ENCODE measurements around the gene DRG2. TPM values are rescaled to one million over a fixed set of nuclear protein-coding genes. Genes with fewer than 3 reads are reported as not detected.

DRG2 gene
- total and polyA plus RNA-seq, 10 donors = 38.1 to 69.1 (median 49.4) TPM

DNA sequence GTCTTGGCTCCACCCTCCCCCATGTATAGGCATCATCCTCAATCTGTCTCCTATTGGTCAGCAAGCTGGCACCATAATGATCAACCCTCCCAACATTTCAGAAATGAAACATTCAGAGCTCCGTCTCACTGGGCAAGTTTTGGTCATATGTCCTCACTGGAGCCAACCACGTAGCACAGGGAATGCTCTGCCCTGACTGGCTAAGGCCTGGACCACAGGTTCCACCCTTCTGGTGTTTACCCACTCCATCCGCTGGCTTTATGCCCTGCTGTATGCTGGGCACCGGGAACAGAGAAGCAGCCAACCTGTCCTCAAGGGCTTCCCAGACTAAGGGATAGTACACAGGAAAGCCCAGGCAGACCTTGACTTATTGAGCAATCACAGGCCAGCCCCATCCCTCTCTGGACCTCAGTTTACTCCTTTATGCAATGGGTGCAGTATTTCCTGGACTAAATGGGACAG is 41.3 kb downstream of the DRG2 start:
- H3K9me3 ChIP-seq = no peaks in the 10 kb centered on the region
- no peak for DNase-seq
- H3K27me3 ChIP-seq (replicated peaks in 1 of 7) = no peaks in the 10 kb centered on the region
- 69 to 81% (median 73%) methylated on average over 4 of the region's 4 CpGs for WGBS, 5 donors
- no peaks in the 10 kb centered on the region for H3K36me3 ChIP-seq
- H3K4me3 ChIP-seq = no peak overlapping the region
- TF ChIP-seq, protein P1, sequence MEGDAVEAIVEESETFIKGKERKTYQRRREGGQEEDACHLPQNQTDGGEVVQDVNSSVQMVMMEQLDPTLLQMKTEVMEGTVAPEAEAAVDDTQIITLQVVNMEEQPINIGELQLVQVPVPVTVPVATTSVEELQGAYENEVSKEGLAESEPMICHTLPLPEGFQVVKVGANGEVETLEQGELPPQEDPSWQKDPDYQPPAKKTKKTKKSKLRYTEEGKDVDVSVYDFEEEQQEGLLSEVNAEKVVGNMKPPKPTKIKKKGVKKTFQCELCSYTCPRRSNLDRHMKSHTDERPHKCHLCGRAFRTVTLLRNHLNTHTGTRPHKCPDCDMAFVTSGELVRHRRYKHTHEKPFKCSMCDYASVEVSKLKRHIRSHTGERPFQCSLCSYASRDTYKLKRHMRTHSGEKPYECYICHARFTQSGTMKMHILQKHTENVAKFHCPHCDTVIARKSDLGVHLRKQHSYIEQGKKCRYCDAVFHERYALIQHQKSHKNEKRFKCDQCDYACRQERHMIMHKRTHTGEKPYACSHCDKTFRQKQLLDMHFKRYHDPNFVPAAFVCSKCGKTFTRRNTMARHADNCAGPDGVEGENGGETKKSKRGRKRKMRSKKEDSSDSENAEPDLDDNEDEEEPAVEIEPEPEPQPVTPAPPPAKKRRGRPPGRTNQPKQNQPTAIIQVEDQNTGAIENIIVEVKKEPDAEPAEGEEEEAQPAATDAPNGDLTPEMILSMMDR (IDR thresholded peaks at IDR 0.05 in 8 of 11, conservative IDR thresholded peaks at IDR 0.05 in 3 of 11) = no peak
- no peak for TF ChIP-seq POLR2A (IDR thresholded peaks at IDR 0.05)
- TF ChIP-seq POLR2AphosphoS5 (IDR thresholded peaks at IDR 0.05) = no peak
- no peaks in the 10 kb centered on the region for H3K4me1 ChIP-seq
- intact Hi-C loops (cut with DNase I; ENCODE audit: low total_unique reads) = no loop called here
- no peak overlapping the region for H3K27ac ChIP-seq

DNA sequence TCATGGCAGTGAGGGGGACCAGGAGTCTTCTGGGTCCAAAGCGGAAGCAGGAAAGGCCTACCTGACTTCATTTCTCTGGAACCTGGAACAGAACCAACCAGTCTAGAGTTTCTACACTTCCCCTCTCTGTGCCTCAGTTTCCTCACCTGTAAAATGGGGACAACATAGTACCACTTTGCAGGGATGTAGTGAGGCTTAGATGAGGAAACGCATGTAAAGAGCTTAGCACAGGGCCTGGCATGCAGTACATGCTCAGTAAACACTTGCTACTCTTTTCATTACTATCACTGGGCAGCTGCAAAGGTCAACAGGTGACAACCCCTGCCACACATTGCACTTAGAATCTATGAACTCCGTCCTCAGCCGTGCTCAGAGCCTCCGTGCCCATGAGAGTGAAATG is 45.0 kb downstream of the DRG2 start:
- H3K9me3 ChIP-seq = no peaks in the 10 kb centered on the region
- TF ChIP-seq POLR2AphosphoS5 (IDR thresholded peaks at IDR 0.05) (no peak), POLR2A (IDR thresholded peaks at IDR 0.05) (no peak)
- TF ChIP-seq, protein P1 (IDR thresholded peaks at IDR 0.05 in 8 of 11, conservative IDR thresholded peaks at IDR 0.05 in 3 of 11) = no peak
- H3K36me3 ChIP-seq = no peaks in the 10 kb centered on the region
- H3K4me1 ChIP-seq = no peaks in the 10 kb centered on the region
- no peak overlapping the region for H3K4me3 ChIP-seq
- WGBS, 5 donors = 88 to 97% (median 91%) methylated on average over 4 to 5 of the region's 5 CpGs
- H3K27ac ChIP-seq = no peak overlapping the region
- intact Hi-C loops (cut with DNase I; ENCODE audit: low total_unique reads) = no loop called here
- H3K27me3 ChIP-seq (replicated peaks in 1 of 7) = peaks cover 0 to 19% (median 0%) of the 10 kb centered on the region in 7 donors
- no peak for DNase-seq

DNA sequence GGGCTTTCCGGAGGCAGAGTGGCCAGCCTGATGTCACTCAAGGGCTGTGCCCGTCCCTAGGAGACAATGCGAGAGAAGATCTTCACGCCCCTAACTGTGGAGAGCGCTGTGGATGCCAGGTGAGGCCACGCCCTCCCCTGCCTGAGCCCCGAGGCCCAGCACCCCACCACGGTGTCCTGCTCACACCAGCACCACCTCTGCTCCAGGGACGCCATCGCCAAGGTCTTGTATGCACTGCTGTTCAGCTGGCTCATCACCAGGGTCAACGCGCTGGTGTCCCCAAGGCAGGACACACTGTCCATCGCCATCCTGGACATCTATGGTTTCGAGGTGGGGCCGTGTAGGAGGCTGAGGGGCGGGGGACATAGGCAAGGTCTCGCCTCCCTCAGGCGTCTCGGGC is 48.6 kb downstream of the DRG2 start:
- no peak overlapping the region for H3K27ac ChIP-seq
- H3K27me3 ChIP-seq (replicated peaks in 1 of 7) = peaks cover 0 to 28% (median 0%) of the 10 kb centered on the region in 7 donors
- no peak for DNase-seq
- no peaks in the 10 kb centered on the region for H3K9me3 ChIP-seq
- peaks cover 0 to 8% (median 3%) of the 10 kb centered on the region in 6 donors for H3K4me1 ChIP-seq
- intact Hi-C loops (cut with DNase I; ENCODE audit: low total_unique reads) = no loop called here
- no peak overlapping the region for H3K4me3 ChIP-seq
- no peaks in the 10 kb centered on the region for H3K36me3 ChIP-seq
- WGBS, 5 donors = 79 to 89% (median 82%) methylated on average over 14 to 19 of the region's 19 CpGs
- no peak for TF ChIP-seq POLR2AphosphoS5 (IDR thresholded peaks at IDR 0.05)
- no peak for TF ChIP-seq POLR2A (IDR thresholded peaks at IDR 0.05)
- TF ChIP-seq, protein P1 (IDR thresholded peaks at IDR 0.05 in 8 of 11, conservative IDR thresholded peaks at IDR 0.05 in 3 of 11) = no peak

DNA sequence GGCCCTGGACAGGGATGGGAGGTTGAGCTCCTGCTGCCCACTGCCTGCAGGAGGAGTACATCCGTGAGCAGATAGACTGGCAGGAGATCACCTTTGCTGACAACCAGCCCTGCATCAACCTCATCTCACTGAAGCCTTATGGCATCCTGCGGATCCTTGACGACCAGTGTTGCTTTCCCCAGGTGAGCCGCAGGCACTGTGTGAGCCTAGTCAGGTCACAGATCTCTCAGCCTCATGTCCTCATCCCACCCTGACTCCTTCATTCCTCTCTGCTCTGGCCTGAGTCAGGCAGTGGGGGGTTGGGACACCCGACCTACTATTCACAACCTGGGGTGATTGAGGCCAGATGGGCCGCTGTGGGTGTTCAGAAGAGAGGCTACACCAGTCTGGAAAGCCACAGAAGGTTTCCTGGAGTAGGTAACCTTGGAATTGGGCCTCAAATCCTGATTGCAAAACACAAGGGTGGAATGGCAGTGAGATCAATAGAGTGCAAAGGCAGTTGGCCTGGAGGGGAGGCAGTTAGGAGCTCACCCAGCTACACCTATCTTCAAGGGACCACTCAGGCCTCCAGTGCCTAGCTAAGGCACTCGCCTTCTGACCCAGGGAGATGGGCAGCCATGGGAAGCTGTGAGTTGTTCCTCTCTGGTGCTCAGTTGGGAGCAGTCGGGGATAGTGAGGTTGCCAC is 50.5 kb downstream of the DRG2 start:
- TF ChIP-seq POLR2AphosphoS5 (IDR thresholded peaks at IDR 0.05) (no peak), POLR2A (IDR thresholded peaks at IDR 0.05) (no peak)
- TF ChIP-seq, protein P1 (IDR thresholded peaks at IDR 0.05 in 8 of 11, conservative IDR thresholded peaks at IDR 0.05 in 3 of 11) = no peak
- no peaks in the 10 kb centered on the region for H3K9me3 ChIP-seq
- DNase-seq = no peak
- H3K4me1 ChIP-seq = peaks cover 0 to 11% (median 3%) of the 10 kb centered on the region in 6 donors
- no peak overlapping the region for H3K4me3 ChIP-seq
- intact Hi-C loops (cut with DNase I; ENCODE audit: low total_unique reads) = no loop called here
- 80 to 90% (median 86%) methylated on average over 8 of the region's 8 CpGs for WGBS, 5 donors
- H3K36me3 ChIP-seq = no peaks in the 10 kb centered on the region
- H3K27ac ChIP-seq = no peak overlapping the region
- peaks cover 0 to 43% (median 0%) of the 10 kb centered on the region in 7 donors for H3K27me3 ChIP-seq (replicated peaks in 1 of 7)

Data from spleen (tissue), 11 donors.